Measurements from ENCODE around the gene MEGF11. TPM values are rescaled to one million over a fixed set of nuclear protein-coding genes. Genes with fewer than 3 reads are reported as not detected.

The MEGF11 gene
- total RNA-seq, 2 donors from 2014 or later = not detected

GRCh38 chr15:65987100-65987499 is 266.4 kb downstream of the MEGF11 start:
- WGBS, 2 donors = 54 to 61% methylated on average over 5 of the region's 5 CpGs

GRCh38 chr15:65986416-65986815 is 267.1 kb downstream of the MEGF11 start:
- DNase-seq (no peak), ATAC-seq (no peak)
- Histone ChIP-seq H3K27me3 (no peaks in the 10 kb centered on the region), H3K27ac (no peak overlapping the region), H3K4me1 (peaks cover 10% of the 10 kb centered on the region), H3K36me3 (replicated peaks in 1 of 2; ENCODE audit: insufficient read depth in 1 of 2, low read depth in 2 of 2) (no peaks in the 10 kb centered on the region), H3K9me3 (no peaks in the 10 kb centered on the region), H3K4me3 (no peak overlapping the region)
- WGBS, 2 donors = 45 to 54% methylated on average over 2 of the region's 2 CpGs
- intact Hi-C loops (cut with DNase I) = no loop called here
- TF ChIP-seq, protein P1, sequence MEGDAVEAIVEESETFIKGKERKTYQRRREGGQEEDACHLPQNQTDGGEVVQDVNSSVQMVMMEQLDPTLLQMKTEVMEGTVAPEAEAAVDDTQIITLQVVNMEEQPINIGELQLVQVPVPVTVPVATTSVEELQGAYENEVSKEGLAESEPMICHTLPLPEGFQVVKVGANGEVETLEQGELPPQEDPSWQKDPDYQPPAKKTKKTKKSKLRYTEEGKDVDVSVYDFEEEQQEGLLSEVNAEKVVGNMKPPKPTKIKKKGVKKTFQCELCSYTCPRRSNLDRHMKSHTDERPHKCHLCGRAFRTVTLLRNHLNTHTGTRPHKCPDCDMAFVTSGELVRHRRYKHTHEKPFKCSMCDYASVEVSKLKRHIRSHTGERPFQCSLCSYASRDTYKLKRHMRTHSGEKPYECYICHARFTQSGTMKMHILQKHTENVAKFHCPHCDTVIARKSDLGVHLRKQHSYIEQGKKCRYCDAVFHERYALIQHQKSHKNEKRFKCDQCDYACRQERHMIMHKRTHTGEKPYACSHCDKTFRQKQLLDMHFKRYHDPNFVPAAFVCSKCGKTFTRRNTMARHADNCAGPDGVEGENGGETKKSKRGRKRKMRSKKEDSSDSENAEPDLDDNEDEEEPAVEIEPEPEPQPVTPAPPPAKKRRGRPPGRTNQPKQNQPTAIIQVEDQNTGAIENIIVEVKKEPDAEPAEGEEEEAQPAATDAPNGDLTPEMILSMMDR (IDR thresholded peaks at IDR 0.05) = no peak
- TF ChIP-seq POLR2A (IDR thresholded peaks at IDR 0.05) = no peak

More at GRCh38 chr15:65987100-65987499, 266.4 kb downstream of the MEGF11 start:
- Histone ChIP-seq H3K4me1 (peaks cover 10% of the 10 kb centered on the region), H3K27me3 (no peaks in the 10 kb centered on the region), H3K4me3 (no peak overlapping the region), H3K27ac (no peak overlapping the region), H3K9me3 (no peaks in the 10 kb centered on the region), H3K36me3 (replicated peaks in 1 of 2; ENCODE audit: insufficient read depth in 1 of 2, low read depth in 2 of 2) (no peaks in the 10 kb centered on the region)
- ATAC-seq (no peak), DNase-seq (no peak)
- intact Hi-C loops (cut with DNase I) = no loop called here
- no peak for TF ChIP-seq POLR2A (IDR thresholded peaks at IDR 0.05)
- TF ChIP-seq, protein P1 (IDR thresholded peaks at IDR 0.05) = no peak

DNA sequence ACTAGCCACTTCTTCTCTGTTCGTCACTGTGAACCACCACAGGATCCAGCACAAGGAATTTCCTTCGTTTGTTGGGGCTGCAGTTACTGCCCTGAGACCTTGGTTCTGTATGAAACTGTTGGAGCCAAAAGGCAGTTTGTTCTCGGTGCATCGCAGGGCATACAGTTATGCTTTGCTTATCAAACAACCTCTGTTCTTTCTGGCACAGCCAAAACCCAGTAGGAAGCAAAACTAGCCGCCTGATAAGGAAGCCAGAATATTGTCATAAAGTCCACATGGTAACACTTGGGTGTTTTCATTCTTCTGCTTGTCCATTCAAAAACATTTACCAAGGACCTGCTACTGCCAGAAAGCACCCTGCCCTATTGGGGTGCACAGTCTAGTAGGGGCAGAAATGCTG is 268.2 kb downstream of the MEGF11 start:
- 35 to 37% methylated on average over 5 of the region's 5 CpGs for WGBS, 2 donors

DNA sequence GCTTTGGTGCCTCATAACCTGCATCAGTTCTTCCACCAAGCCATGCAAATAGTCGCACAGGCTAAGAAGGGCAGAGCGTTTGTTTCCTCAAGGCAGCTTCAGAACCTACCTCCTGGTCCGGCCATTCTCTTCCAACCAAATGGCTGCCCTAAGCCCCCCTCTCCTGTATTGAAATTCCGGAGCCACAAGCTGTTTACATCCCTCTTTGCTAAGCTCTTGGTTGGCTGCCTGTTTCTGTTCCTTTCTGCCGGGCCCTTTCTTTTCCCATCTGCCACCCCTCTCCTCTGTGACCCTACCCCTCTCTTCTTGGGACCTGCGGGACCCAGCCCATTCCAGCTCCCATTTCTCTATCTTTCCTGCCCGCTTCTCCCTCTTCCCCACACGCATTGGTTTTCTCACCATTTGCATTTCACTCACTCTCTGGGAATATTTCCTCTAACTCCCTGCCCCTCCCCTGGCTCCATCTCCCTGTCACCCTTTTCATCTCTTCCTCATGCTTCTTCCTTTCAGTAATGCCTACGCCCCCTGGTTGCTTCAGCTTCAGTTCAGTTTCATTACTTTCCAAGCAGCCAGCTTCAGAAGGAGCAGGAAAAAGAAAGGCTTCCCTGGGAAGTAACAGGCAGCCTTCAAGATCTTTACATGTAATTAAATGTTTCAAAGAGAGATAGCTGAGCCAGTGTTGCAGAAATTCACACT is 270.8 kb downstream of the MEGF11 start:
- intact Hi-C loops (cut with DNase I) = no loop called here
- H3K27me3 ChIP-seq = no peaks in the 10 kb centered on the region
- no peak overlapping the region for H3K4me3 ChIP-seq
- TF ChIP-seq POLR2A (IDR thresholded peaks at IDR 0.05) = no peak
- TF ChIP-seq, protein P1 (IDR thresholded peaks at IDR 0.05) = no peak
- H3K4me1 ChIP-seq = peaks cover 10% of the 10 kb centered on the region
- no peaks in the 10 kb centered on the region for H3K9me3 ChIP-seq
- H3K27ac ChIP-seq = no peak overlapping the region
- no peaks in the 10 kb centered on the region for H3K36me3 ChIP-seq (replicated peaks in 1 of 2; ENCODE audit: insufficient read depth in 1 of 2, low read depth in 2 of 2)
- ATAC-seq = no peak
- DNase-seq = no peak
- WGBS, 2 donors = 55 to 66% methylated on average over 8 to 9 of the region's 9 CpGs

More for the DNA sequence above, 268.2 kb downstream of the MEGF11 start:
- no peaks in the 10 kb centered on the region for H3K27me3 ChIP-seq
- H3K4me1 ChIP-seq = peaks cover 10% of the 10 kb centered on the region
- peak in 1 of 4 donors; percentile 26 for DNase-seq
- no peak for ATAC-seq
- no peak overlapping the region for H3K27ac ChIP-seq
- intact Hi-C loops (cut with DNase I) = no loop called here
- H3K36me3 ChIP-seq (replicated peaks in 1 of 2; ENCODE audit: insufficient read depth in 1 of 2, low read depth in 2 of 2) = no peaks in the 10 kb centered on the region
- no peak overlapping the region for H3K4me3 ChIP-seq
- H3K9me3 ChIP-seq = no peaks in the 10 kb centered on the region
- TF ChIP-seq, protein P1 (IDR thresholded peaks at IDR 0.05) = no peak
- TF ChIP-seq POLR2A (IDR thresholded peaks at IDR 0.05) = no peak
